ENCODE results near the gene RUSF1.
"Not testable (repeated sequence)": the region's sequence is repeated elsewhere in the genome, so short reads cannot be mapped to it uniquely, and the experiment has no call there.

Gene RUSF1

DNA sequence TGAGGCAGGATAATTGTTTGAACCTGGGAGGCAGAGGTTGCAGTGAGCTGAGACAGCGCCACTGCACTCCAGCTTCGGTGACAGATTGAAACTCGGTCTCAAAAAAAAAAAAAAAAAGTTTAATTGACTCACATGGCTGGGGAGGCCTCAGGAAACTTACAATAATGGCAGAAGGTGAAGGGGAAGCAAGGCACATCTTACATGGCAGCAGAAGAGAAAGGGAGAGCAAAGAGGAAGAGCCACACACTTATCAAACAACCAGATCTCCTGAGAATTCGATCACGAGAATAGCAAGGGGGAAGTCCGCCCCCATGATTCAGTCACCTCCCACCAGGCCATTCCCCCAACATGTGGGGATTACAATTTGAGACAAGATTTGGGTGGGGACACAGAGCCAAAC lies 62.3 kb downstream of the RUSF1 start:
- DNase-seq, result not testable (repeated sequence)

- no peak for DNase-seq
These were observed 66.2 kb downstream of the RUSF1 start for GRCh38 chr16:31441956-31442355.

DNA sequence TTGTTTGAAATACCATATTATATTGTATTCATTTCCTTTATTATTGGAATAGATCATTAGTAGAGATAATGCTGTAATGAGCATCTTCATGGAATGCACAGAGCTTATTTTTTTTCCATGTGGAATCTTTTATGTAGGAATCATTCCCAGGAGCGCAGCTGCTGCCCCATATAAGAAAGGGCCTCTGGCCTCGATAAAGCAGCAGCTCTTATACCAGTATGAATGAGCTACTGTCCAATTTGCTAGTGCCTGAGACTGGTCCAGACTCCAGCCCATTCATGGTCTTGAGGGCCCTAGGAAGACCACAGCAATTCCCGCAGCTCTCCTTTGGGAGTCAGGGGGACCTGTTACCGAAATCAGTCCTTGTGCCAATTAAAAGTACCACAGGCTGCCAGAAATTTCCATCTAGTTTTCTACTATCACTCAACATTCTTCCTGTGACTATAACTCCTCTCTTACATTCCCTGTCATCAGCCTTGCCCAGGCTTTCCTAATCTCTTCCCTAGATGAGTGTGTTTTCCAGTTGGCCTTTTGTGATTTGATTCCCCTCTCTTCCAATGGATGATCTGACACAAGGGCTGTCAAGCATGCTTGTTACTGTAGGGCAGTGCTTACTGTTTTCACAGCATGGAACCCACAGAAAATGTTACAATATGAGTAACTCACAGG lies 67.5 kb downstream of the RUSF1 start:
- no peak for DNase-seq

DNA sequence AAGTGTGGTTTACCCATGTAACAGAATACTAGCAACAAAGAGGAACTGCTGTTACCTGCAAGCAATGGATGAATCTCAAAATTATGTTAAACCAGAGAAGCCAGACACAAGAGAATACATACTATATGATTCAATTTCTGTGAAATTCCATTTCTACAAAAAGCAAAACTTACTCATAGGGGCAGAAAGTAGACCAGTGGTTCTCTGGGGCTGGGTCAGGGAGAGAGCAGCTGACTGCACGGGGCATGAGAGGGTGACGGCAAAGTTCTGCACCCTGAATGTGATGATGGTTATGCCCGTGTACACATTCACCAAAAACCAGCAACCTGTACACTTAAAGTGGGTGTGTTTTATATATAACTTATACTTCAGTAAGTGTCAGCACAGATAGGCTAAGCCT lies 68.7 kb downstream of the RUSF1 start:
- no peak for DNase-seq
